Hematopoietic multipotent progenitor cell (in vitro differentiated cells): ENCODE data around the gene SOD3. TPM values are rescaled to one million over a fixed set of nuclear protein-coding genes. Genes with fewer than 3 reads are reported as not detected.

ENCODE experiments used
- DNase-seq, 3 donors: peaks; one replicate each; pipeline ENCODE4 v3.0.0-alpha.2; 2011 to 2015; ENCODE audit warnings: low read depth in 2 of 3, low spot score in 2 of 3
- small RNA-seq: library from RNA; depleted of rRNA; stranded (forward); fragments of <200 nt; gene quantifications from one replicate; pipeline ENCODE3, GENCODE V24; 2012
- total RNA-seq: library from RNA; depleted of rRNA; stranded (reverse); fragments of >200 nt; gene quantifications from one replicate; pipeline ENCODE4 v1.2.3, GENCODE V29; 2012

The SOD3 gene
- total RNA-seq, 1 donor, result not detected

- no peak for DNase-seq
Measured at GRCh38 chr4:24840826-24841543, 45.6 kb downstream of the SOD3 start.

GRCh38 chr4:24842356-24842755 is 47.0 kb downstream of the SOD3 start:
- DNase-seq, result no peak

GRCh38 chr4:24843096-24843495 is 47.7 kb downstream of the SOD3 start:
- DNase-seq, result no peak

- DNase-seq, result no peak
Measured at GRCh38 chr4:24845132-24845531, 49.8 kb downstream of the SOD3 start.

- DNase-seq, result no peak
Measured at GRCh38 chr4:24845902-24846301, 50.5 kb downstream of the SOD3 start.

- no peak for DNase-seq
Measured at GRCh38 chr4:24846716-24847115, 51.3 kb downstream of the SOD3 start.

GRCh38 chr4:24849351-24849750 is 54.0 kb downstream of the SOD3 start:
- DNase-seq, result no peak

GRCh38 chr4:24849756-24850155 is 54.4 kb downstream of the SOD3 start:
- DNase-seq, result no peak

Small RNA genes lying within 50 kb of the gene (small RNA-seq; reads per million reads assigned to genes)
- gene AC006390.1, result not detected

Other genes starting within 250 kb of the SOD3 start
- 96.4 TPM for gene DHX15, start 211.0 kb upstream of the SOD3 start, total RNA-seq
- gene CCDC149, start 117.5 kb downstream of the SOD3 start, total RNA-seq, result 2.7 TPM
- gene LGI2, start 235.4 kb downstream of the SOD3 start, total RNA-seq, result not detected